Panc1 (cell line): ENCODE results near the gene VTI1A. TPM values are rescaled to one million over a fixed set of nuclear protein-coding genes. Genes with fewer than 3 reads are reported as not detected.

Source experiments
- ATAC-seq: fragments of 200-7000 bp; cut with Tn5 transposase; 2 replicates; pipeline ENCODE4 v1.9.1; 2020; ENCODE audit warnings: mild to moderate bottlenecking, moderate library complexity
- BruUV-seq: library from RNA; stranded (reverse); fragments of 400-500 nt; replicated peaks from 2 replicates; lab custom pipeline; 2021; lab: Mats Ljungman, UMichigan
- CTCF ChIA-PET: fragments of 300-600 bp; sonication (Branson Sonifier 250); formaldehyde crosslinking; loops from one replicate; lab custom pipeline; 2022; ENCODE audit warnings: antibody characterized with exemption; lab: Charles Lee
- POLR2A ChIA-PET: fragments of 300-600 bp; sonication (Branson Sonifier 250); formaldehyde crosslinking; loops from one replicate; lab custom pipeline; 2022; ENCODE audit warnings: antibody characterized with exemption; lab: Charles Lee
- DNase-seq: peaks from one replicate; pipeline ENCODE4 v3.0.0-alpha.2; 2010; ENCODE audit warnings: low read depth, low spot score
- H3K27ac ChIP-seq: 2 replicates; pipeline ENCODE4 v1.5.1; 2011; ENCODE audit warnings: mild to moderate bottlenecking, low read length, inconsistent platforms
- H3K27me3 ChIP-seq: fragments of 200-500 bp; sonication (Bioruptor generic); 2 replicates; pipeline ENCODE4 v1.6.0; 2014; ENCODE audit warnings: low read length, inconsistent platforms; ENCODE audit not compliant: control insufficient read depth, insufficient read depth
- H3K36me3 ChIP-seq: fragments of 200-500 bp; sonication (Bioruptor generic); 2 replicates; pipeline ENCODE4 v1.5.1; 2014; ENCODE audit warnings: inconsistent platforms, mild to moderate bottlenecking, low read length, moderate library complexity; ENCODE audit not compliant: control insufficient read depth, insufficient read depth
- H3K4me1 ChIP-seq: 2 replicates; pipeline ENCODE4 v1.5.1; 2011; ENCODE audit warnings: inconsistent platforms, mild to moderate bottlenecking, low read length, moderate library complexity; ENCODE audit not compliant: control insufficient read depth, insufficient read depth
- H3K4me3 ChIP-seq, 2 experiments: 2 replicates each; pipeline ENCODE4 v1.5.1; 2011 to 2012; ENCODE audit warnings: low read depth in 2 of 2, low read length in 2 of 2, mild to moderate bottlenecking in 2 of 2, inconsistent platforms in 1 of 2, moderate library complexity in 1 of 2
- H3K9me3 ChIP-seq: fragments of 200-500 bp; sonication (Bioruptor generic); 2 replicates; pipeline ENCODE4 v1.5.1; 2014; ENCODE audit warnings: low read depth, mild to moderate bottlenecking, inconsistent platforms, low read length, moderate library complexity; ENCODE audit not compliant: control insufficient read depth, insufficient read depth
- POLR2AphosphoS5 ChIP-seq: IDR thresholded peaks from 2 replicates; pipeline ENCODE4 v1.6.1; 2012; ENCODE audit warnings: mild to moderate bottlenecking, low read depth, low read length, moderate library complexity
- SIN3A ChIP-seq: IDR thresholded peaks from 2 replicates; pipeline ENCODE4 v1.6.1; 2012; ENCODE audit warnings: low read depth, mild to moderate bottlenecking, low read length, moderate library complexity, borderline replicate concordance; ENCODE audit not compliant: insufficient read depth
- TCF7L2 ChIP-seq: IDR thresholded peaks from 2 replicates; pipeline ENCODE4 v1.6.1; 2011; ENCODE audit warnings: mild to moderate bottlenecking, low read depth, low read length, inconsistent platforms
- in situ Hi-C: cut with HindIII; loops from 2 replicates; pipeline ENCODE4 v1.10.0; 2016; ENCODE audit warnings: low sequenced_read_pairs, low pct_unique_long_range_greater_than_20kb
- intact Hi-C: fragments of 100-400 bp; cut with micrococcal nuclease; formaldehyde crosslinking; loops from one replicate; pipeline ENCODE4 v1.10.0; 2022; ENCODE audit not compliant: unreplicated experiment
- total RNA-seq: library from RNA; stranded (reverse); gene quantifications from one replicate; pipeline ENCODE4 v1.2.1, GENCODE V29; 2021; ENCODE audit not compliant: unreplicated experiment
- TF ChIP-seq, protein P1 (sequence below), 2 experiments: IDR thresholded peaks; 2 replicates each; pipeline ENCODE4 v1.6.1; 2011 to 2012; ENCODE audit warnings: low read depth in 2 of 2, control low read depth in 1 of 2, low read length in 1 of 2, mild to moderate bottlenecking in 1 of 2, moderate library complexity in 1 of 2; ENCODE audit not compliant: insufficient read depth in 1 of 2
- TF ChIP-seq, protein P2 (sequence below): fragments of 450-650 bp; IDR thresholded peaks from 2 replicates; pipeline ENCODE4 v1.5.1; 2017; ENCODE audit warnings: mild to moderate bottlenecking

VTI1A gene
- total RNA-seq, 1 experiment from 2014 or later: 36.3 TPM

DNA sequence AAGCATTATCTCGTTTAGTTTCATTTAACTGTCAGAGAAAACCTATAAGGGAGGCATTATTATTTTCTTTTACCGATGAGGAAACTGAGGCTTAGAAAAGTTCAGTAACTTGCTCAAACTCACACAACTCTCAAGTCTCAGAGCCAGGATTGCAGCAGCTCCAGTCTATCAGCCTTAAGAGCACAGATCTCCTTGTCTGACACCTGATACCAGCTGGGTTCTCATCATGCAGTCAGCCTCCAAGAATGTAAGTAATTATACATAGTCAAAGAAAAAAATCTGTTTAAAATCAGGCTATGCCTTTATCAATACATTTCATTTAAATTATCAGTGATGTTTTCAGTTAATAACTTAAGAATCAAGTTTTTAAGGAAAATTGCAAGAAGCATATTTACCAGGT is 266.4 kb downstream of the VTI1A start:
- in situ Hi-C loops (no loop called here), intact Hi-C loops (no loop called here)
- H3K4me3 ChIP-seq: no peak overlapping the region
- H3K27me3 ChIP-seq: no peaks in the 10 kb centered on the region
- no peaks in the 10 kb centered on the region for H3K36me3 ChIP-seq
- ChIA-PET CTCF (no interaction called here), POLR2A (no interaction called here)
- no peak for ATAC-seq
- no TSS peak for BruUV-seq
- peaks cover 16% of the 10 kb centered on the region for H3K4me1 ChIP-seq
- no peak for TF ChIP-seq POLR2AphosphoS5
- TF ChIP-seq TCF7L2: no peak
- TF ChIP-seq, protein P1, sequence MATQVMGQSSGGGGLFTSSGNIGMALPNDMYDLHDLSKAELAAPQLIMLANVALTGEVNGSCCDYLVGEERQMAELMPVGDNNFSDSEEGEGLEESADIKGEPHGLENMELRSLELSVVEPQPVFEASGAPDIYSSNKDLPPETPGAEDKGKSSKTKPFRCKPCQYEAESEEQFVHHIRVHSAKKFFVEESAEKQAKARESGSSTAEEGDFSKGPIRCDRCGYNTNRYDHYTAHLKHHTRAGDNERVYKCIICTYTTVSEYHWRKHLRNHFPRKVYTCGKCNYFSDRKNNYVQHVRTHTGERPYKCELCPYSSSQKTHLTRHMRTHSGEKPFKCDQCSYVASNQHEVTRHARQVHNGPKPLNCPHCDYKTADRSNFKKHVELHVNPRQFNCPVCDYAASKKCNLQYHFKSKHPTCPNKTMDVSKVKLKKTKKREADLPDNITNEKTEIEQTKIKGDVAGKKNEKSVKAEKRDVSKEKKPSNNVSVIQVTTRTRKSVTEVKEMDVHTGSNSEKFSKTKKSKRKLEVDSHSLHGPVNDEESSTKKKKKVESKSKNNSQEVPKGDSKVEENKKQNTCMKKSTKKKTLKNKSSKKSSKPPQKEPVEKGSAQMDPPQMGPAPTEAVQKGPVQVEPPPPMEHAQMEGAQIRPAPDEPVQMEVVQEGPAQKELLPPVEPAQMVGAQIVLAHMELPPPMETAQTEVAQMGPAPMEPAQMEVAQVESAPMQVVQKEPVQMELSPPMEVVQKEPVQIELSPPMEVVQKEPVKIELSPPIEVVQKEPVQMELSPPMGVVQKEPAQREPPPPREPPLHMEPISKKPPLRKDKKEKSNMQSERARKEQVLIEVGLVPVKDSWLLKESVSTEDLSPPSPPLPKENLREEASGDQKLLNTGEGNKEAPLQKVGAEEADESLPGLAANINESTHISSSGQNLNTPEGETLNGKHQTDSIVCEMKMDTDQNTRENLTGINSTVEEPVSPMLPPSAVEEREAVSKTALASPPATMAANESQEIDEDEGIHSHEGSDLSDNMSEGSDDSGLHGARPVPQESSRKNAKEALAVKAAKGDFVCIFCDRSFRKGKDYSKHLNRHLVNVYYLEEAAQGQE (IDR thresholded peaks at IDR 0.05; ENCODE audit: insufficient read depth in 1 of 2, low read depth in 2 of 2, low read length in 1 of 2): no peak
- TF ChIP-seq, protein P2, sequence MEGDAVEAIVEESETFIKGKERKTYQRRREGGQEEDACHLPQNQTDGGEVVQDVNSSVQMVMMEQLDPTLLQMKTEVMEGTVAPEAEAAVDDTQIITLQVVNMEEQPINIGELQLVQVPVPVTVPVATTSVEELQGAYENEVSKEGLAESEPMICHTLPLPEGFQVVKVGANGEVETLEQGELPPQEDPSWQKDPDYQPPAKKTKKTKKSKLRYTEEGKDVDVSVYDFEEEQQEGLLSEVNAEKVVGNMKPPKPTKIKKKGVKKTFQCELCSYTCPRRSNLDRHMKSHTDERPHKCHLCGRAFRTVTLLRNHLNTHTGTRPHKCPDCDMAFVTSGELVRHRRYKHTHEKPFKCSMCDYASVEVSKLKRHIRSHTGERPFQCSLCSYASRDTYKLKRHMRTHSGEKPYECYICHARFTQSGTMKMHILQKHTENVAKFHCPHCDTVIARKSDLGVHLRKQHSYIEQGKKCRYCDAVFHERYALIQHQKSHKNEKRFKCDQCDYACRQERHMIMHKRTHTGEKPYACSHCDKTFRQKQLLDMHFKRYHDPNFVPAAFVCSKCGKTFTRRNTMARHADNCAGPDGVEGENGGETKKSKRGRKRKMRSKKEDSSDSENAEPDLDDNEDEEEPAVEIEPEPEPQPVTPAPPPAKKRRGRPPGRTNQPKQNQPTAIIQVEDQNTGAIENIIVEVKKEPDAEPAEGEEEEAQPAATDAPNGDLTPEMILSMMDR: no peak
- no peak for TF ChIP-seq SIN3A
- H3K9me3 ChIP-seq: no peaks in the 10 kb centered on the region
- DNase-seq: no peak
- no peak overlapping the region for H3K27ac ChIP-seq

DNA sequence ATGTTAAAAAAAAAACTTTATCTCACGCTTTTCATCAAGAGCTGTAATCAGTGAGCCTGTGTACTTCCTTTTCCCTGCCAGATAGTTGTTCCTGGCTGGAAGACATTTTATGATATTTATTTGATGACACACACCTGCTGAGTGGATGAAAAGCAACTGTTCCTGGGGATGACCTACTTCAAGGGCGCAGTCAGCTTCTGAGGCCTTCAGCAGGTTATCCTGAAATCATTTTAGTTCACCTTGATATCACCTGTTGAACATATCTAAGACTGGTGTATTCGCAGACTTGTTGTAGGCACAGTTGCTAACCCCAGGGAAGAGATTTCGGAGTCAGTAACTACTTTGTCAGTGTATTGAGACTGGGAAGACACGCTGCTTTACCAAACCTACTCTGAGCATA is 268.6 kb downstream of the VTI1A start:
- Histone ChIP-seq H3K4me1 (peaks cover 16% of the 10 kb centered on the region), H3K36me3 (no peaks in the 10 kb centered on the region), H3K9me3 (no peaks in the 10 kb centered on the region), H3K4me3 (no peak overlapping the region), H3K27me3 (no peaks in the 10 kb centered on the region), H3K27ac (peak overlapping the region; percentile 5; the same call in 1 of the 2 replicates)
- no TSS peak for BruUV-seq
- ChIA-PET POLR2A (no interaction called here), CTCF (no interaction called here)
- DNase-seq: no peak
- ATAC-seq: no peak
- intact Hi-C loops (no loop called here), in situ Hi-C loops (no loop called here)
- no peak for TF ChIP-seq SIN3A
- TF ChIP-seq TCF7L2: no peak
- TF ChIP-seq, protein P1 (IDR thresholded peaks at IDR 0.05; ENCODE audit: insufficient read depth in 1 of 2, low read depth in 2 of 2, low read length in 1 of 2): no peak
- TF ChIP-seq POLR2AphosphoS5: no peak
- TF ChIP-seq, protein P2: no peak
